Upper lobe of left lung (tissue), 4 donors: ENCODE data around the gene CATSPERZ.

Source experiments
- CTCF ChIP-seq, 6 experiments: fragments of 450-650 bp in 4 of 6; fragments of 200-600 bp in 2 of 6; sonication (generic) in 2 of 6; IDR thresholded peaks; one replicate each; pipeline ENCODE4 v1.5.1; 2016 to 2019; ENCODE audit warnings: antibody characterized with exemption in 6 of 6
- POLR2A ChIP-seq, 4 donors: fragments of 450-650 bp; IDR thresholded peaks; one replicate each; pipeline ENCODE4 v1.5.1; 2016 to 2017; ENCODE audit warnings: antibody characterized with exemption in 4 of 4, mild to moderate bottlenecking in 2 of 4
- POLR2AphosphoS5 ChIP-seq, 2 donors: sonication (generic); formaldehyde crosslinking; IDR thresholded peaks; one replicate each; pipeline ENCODE4 v1.5.1; 2017; ENCODE audit warnings: antibody characterized with exemption in 2 of 2

- peak in 5 of 6 experiments; percentile 23 to 47 (median 34) for TF ChIP-seq CTCF (IDR thresholded peaks at IDR 0.05)
- TF ChIP-seq POLR2A (IDR thresholded peaks at IDR 0.05) = peak in 1 of 4 donors; percentile 28
- peak in 1 of 2 donors; percentile 23 for TF ChIP-seq POLR2AphosphoS5 (IDR thresholded peaks at IDR 0.05)
Observed at GRCh38 chr11:64252003-64252872, 47.9 kb upstream of the CATSPERZ start.
